Kidney epithelial cell (primary cell): Measurements from ENCODE around the gene OR5K4. TPM values are rescaled to one million over a fixed set of nuclear protein-coding genes. Genes with fewer than 3 reads are reported as not detected.

Experiments used
- DNase-seq: peaks from one replicate; pipeline ENCODE4 v3.0.0-alpha.2; 2010; ENCODE audit warnings: low read depth
- H3K27me3 ChIP-seq: 2 replicates; pipeline ENCODE4 v1.6.0; 2011; ENCODE audit warnings: low read length; ENCODE audit not compliant: control insufficient read depth, insufficient read depth
- H3K36me3 ChIP-seq: 2 replicates; pipeline ENCODE4 v1.5.1; 2011; ENCODE audit warnings: low read length; ENCODE audit not compliant: control insufficient read depth, insufficient read depth
- H3K4me3 ChIP-seq: 2 replicates; pipeline ENCODE4 v1.5.1; 2011; ENCODE audit warnings: low read depth, mild to moderate bottlenecking, control low read depth, low read length
- total RNA-seq: library from RNA; depleted of rRNA; stranded (reverse); fragments of >200 nt; gene quantifications from 2 replicates; pipeline ENCODE4 v1.2.3, GENCODE V29; 2015
- TF ChIP-seq, protein P1 (sequence below): IDR thresholded peaks from 2 replicates; pipeline ENCODE4 v1.5.1; 2011; ENCODE audit warnings: mild to moderate bottlenecking, moderate library complexity, low read length, control low read depth, inconsistent platforms; ENCODE audit not compliant: insufficient read depth, poor library complexity, severe bottlenecking

The OR5K4 gene
- not detected in 2 replicates for total RNA-seq

DNA sequence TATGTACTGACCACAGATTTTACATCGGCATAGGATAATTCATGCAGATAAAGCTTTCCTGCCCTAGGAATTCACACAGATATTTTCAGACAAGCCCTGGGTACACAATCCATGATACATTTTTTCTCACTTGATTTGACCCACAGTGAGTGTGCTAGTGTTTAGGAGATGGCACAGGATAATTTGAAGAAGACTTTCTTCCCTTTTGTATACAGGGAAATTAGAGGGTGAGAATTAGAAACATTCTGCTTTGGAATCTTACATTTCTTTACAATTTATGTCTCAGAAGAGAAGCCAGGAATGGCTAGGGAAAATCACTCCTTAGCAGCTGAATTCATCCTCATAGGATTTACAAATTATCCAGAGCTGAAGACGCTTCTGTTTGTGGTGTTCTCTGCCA lies at the start of gene OR5K4:
Gene OR5K4 (plus strand): TSS at position 301 of the 400 bp plus-strand sequence. CDS start 0 bp downstream, at position 301.
- TF ChIP-seq, protein P1, sequence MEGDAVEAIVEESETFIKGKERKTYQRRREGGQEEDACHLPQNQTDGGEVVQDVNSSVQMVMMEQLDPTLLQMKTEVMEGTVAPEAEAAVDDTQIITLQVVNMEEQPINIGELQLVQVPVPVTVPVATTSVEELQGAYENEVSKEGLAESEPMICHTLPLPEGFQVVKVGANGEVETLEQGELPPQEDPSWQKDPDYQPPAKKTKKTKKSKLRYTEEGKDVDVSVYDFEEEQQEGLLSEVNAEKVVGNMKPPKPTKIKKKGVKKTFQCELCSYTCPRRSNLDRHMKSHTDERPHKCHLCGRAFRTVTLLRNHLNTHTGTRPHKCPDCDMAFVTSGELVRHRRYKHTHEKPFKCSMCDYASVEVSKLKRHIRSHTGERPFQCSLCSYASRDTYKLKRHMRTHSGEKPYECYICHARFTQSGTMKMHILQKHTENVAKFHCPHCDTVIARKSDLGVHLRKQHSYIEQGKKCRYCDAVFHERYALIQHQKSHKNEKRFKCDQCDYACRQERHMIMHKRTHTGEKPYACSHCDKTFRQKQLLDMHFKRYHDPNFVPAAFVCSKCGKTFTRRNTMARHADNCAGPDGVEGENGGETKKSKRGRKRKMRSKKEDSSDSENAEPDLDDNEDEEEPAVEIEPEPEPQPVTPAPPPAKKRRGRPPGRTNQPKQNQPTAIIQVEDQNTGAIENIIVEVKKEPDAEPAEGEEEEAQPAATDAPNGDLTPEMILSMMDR, result no peak
- Histone ChIP-seq H3K36me3 (no peaks in the 10 kb centered on the region), H3K27me3 (no peaks in the 10 kb centered on the region), H3K4me3 (no peak within 1 kb of the TSS)
- no peak for DNase-seq

DNA sequence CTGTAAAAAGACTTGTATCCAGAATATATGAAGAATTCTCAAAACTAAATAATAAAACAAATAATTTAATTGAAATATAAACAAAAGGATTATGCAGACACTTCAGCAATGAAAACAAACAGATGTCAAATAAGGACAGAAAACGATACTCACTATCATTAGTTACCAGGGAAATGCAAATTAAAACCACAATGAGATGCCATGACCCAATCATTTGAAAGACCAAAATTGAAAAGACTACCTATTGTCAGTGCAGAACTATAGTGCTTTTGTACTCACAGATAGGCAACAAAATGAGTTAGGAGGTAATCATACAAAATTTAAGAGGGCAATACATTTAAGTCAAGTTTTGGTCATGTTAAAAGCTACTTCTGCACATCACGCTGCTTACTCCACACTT lies 31.6 kb upstream of the OR5K4 start:
- no peaks in the 10 kb centered on the region for H3K36me3 ChIP-seq
- DNase-seq, result no peak
- TF ChIP-seq, protein P1, result no peak
- H3K27me3 ChIP-seq, result no peaks in the 10 kb centered on the region
- no peak overlapping the region for H3K4me3 ChIP-seq

DNA sequence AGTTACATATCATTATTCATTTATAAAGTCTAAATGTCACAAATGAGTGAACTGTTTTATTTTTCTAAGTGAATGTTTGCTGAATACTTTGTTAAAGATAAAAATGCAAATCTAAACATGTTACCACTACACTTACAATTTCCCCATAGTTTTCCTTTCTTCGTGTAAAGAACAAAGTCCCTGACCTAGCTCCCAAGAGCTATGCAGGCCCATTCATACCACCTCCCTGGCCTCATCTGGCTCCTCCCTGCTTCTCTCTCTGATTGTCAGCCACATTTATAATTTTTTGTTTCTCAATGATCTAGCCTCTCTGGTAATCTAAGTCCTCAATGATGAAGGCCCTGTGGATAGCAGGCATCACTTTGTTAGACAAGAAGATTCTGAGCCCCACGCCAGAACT lies 31.0 kb upstream of the OR5K4 start:
- DNase-seq, result no peak
- Histone ChIP-seq H3K36me3 (no peaks in the 10 kb centered on the region), H3K4me3 (no peak overlapping the region), H3K27me3 (no peaks in the 10 kb centered on the region)
- TF ChIP-seq, protein P1, result no peak

- DNase-seq, result no peak
- TF ChIP-seq, protein P1, result no peak
- no peaks in the 10 kb centered on the region for H3K27me3 ChIP-seq
- H3K4me3 ChIP-seq, result no peak overlapping the region
- H3K36me3 ChIP-seq, result no peaks in the 10 kb centered on the region
Observed at GRCh38 chr3:98323425-98323824, 30.2 kb upstream of the OR5K4 start.

DNA sequence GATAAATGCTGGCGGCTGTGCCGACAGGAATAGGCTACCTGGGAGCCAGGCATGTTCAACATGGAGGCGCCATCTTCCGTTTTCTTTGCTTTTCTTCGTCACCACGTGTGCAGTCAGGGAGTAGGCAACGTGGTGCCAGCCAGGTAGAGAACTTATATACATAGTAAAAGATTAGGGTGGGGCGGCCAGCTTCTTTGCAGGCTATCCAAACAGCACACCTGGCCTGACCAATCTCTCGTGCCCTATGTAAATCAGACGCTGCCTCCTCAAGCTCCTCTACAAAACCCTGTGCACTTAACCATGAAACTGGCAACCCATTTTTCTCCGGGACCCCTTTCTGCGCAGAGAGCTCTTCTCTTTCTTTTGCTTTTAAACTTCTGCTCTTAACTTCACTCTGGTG lies 28.6 kb upstream of the OR5K4 start:
- DNase-seq, result no peak
- TF ChIP-seq, protein P1, result no peak
- H3K4me3 ChIP-seq, result no peak overlapping the region
- H3K27me3 ChIP-seq, result peaks cover 10% of the 10 kb centered on the region
- H3K36me3 ChIP-seq, result no peaks in the 10 kb centered on the region

- DNase-seq, result no peak
- TF ChIP-seq, protein P1, result no peak
- Histone ChIP-seq H3K27me3 (peaks cover 10% of the 10 kb centered on the region), H3K4me3 (no peak overlapping the region), H3K36me3 (no peaks in the 10 kb centered on the region)
Observed at GRCh38 chr3:98326105-98326893, 27.4 kb upstream of the OR5K4 start.
